K562 (cell line): ENCODE data around the gene FOXP4. TPM values are rescaled to one million over a fixed set of nuclear protein-coding genes. Genes with fewer than 3 reads are reported as not detected.

Experiments used
- ATAC-seq: fragments of 200-7000 bp; cut with Tn5 transposase; 3 replicates; pipeline ENCODE4 v1.9.1; 2020; ENCODE audit warnings: moderate library complexity
- BruUV-seq: library from RNA; stranded (reverse); fragments of 400-500 nt; replicated peaks from 2 replicates; lab custom pipeline; 2021; lab: Mats Ljungman, UMichigan
- CTCF ChIA-PET: fragments of 300-600 bp; formaldehyde crosslinking; extraction: SDS; loops from one replicate; lab custom pipeline; 2021; ENCODE audit warnings: low intra/inter-chr PET ratio; lab: Yijun Ruan, JAX
- POLR2A ChIA-PET: fragments of 300-600, 350-650 bp; sonication (Branson Sonifier 250); formaldehyde crosslinking; extraction: SDS; loops from one replicate; lab custom pipeline; 2021; ENCODE audit warnings: antibody characterized with exemption, inconsistent platforms; lab: Yijun Ruan, JAX
- DNase-seq, 4 experiments: peaks; one replicate each; pipeline versions ENCODE4 v3.0.0 to v3.0.0-alpha.2; 2011 to 2018; ENCODE audit warnings: low spot score in 3 of 4, mixed read lengths in 3 of 4; ENCODE audit errors: extremely low read depth in 1 of 4
- FAIRE-seq: peaks from 2 replicates; lab custom pipeline; 2011; peaks lifted over from hg19 to GRCh38; lab: Jason Lieb, UNC
- H2AFZ ChIP-seq: 2 replicates; pipeline ENCODE4 v1.6.0; 2011; ENCODE audit warnings: low read depth, low read length, control low read depth, inconsistent platforms
- H3K27ac ChIP-seq: fragments of 200-600 bp; 3 replicates; pipeline ENCODE4 v1.8.0; 2011; ENCODE audit warnings: low read depth, mild to moderate bottlenecking, control low read depth, inconsistent platforms, low read length, moderate library complexity, mixed read lengths; ENCODE audit errors: extremely low read depth
- H3K27me3 ChIP-seq, 2 experiments: fragments of 300-600 bp in 1 of 2; 2 replicates in 1 of 2; 3 replicates in 1 of 2; pipeline versions ENCODE4 v1.6.0 to v1.8.0; 2011; ENCODE audit warnings: inconsistent platforms in 2 of 2, low read length in 2 of 2, mild to moderate bottlenecking in 1 of 2, mixed read lengths in 1 of 2, moderate library complexity in 1 of 2; ENCODE audit not compliant: control insufficient read depth in 2 of 2, insufficient read depth in 2 of 2
- H3K36me3 ChIP-seq: fragments of 300-600 bp; 3 replicates; pipeline ENCODE4 v1.8.0; 2011; ENCODE audit warnings: mild to moderate bottlenecking, low read length, inconsistent platforms; ENCODE audit not compliant: control insufficient read depth, insufficient read depth
- H3K4me1 ChIP-seq, 2 experiments: fragments of 200-600 bp in 1 of 2; replicated peaks in 1 of 2; 2 replicates in 1 of 2; 3 replicates in 1 of 2; pipeline versions ENCODE4 v1.5.1 to v1.8.0; 2011; ENCODE audit warnings: inconsistent platforms in 2 of 2, low read length in 2 of 2, mild to moderate bottlenecking in 1 of 2, mixed read lengths in 1 of 2, moderate library complexity in 1 of 2; ENCODE audit not compliant: control insufficient read depth in 2 of 2, insufficient read depth in 2 of 2
- H3K4me2 ChIP-seq: 2 replicates; pipeline ENCODE4 v1.6.1; 2011; ENCODE audit warnings: low read length, control low read depth, inconsistent platforms, mixed read lengths; ENCODE audit not compliant: insufficient read depth
- H3K4me3 ChIP-seq: fragments of 200-600 bp; sonication (generic), shearing (Covaris generic); 2 replicates; pipeline ENCODE4 v1.5.1; 2016; ENCODE audit warnings: control low read depth, inconsistent platforms
- H3K79me2 ChIP-seq: fragments of 200-600 bp; 3 replicates; pipeline ENCODE4 v1.8.0; 2011; ENCODE audit warnings: low read length, inconsistent platforms; ENCODE audit not compliant: control insufficient read depth, insufficient read depth
- H3K9ac ChIP-seq, 2 experiments: 2 replicates each; pipeline versions ENCODE4 v1.6.0 to v1.6.1; 2011; ENCODE audit warnings: low read depth in 2 of 2, low read length in 2 of 2, control low read depth in 1 of 2, inconsistent platforms in 1 of 2, mild to moderate bottlenecking in 1 of 2, mixed read lengths in 1 of 2; ENCODE audit not compliant: insufficient read depth in 1 of 2
- H3K9me1 ChIP-seq: one replicate; pipeline ENCODE4 v1.6.0; 2011; ENCODE audit warnings: inconsistent platforms, mild to moderate bottlenecking, low read length, moderate library complexity; ENCODE audit not compliant: control insufficient read depth, insufficient read depth
- H3K9me3 ChIP-seq: replicated peaks from 2 replicates; pipeline ENCODE4 v1.5.1; 2011; ENCODE audit warnings: low read depth, low read length, inconsistent platforms; ENCODE audit not compliant: control insufficient read depth, insufficient read depth
- H4K20me1 ChIP-seq: replicated peaks from 2 replicates; pipeline ENCODE4 v1.6.1; 2011; ENCODE audit warnings: low read length, inconsistent platforms, mixed read lengths; ENCODE audit not compliant: control insufficient read depth, insufficient read depth
- HDAC2 ChIP-seq: fragments of 450-650 bp; IDR thresholded peaks from 2 replicates; pipeline ENCODE4 v1.6.1; 2016; ENCODE audit warnings: mild to moderate bottlenecking
- HMG20A ChIP-seq: fragments of 450-650 bp; formaldehyde crosslinking; conservative IDR thresholded peaks from 2 replicates; pipeline ENCODE4 v1.4.0; 2020; ENCODE audit warnings: mild to moderate bottlenecking, mixed read lengths
- JUND ChIP-seq, 2 experiments: IDR thresholded peaks; 2 replicates in 1 of 2; 3 replicates in 1 of 2; pipeline ENCODE4 v1.6.1; 2011; ENCODE audit warnings: borderline replicate concordance in 2 of 2, low read depth in 2 of 2, low read length in 2 of 2, improper control_type of control experiment in 1 of 2, missing biosample characterization in 1 of 2, missing genetic modification characterization in 1 of 2, missing genetic modification reagents in 1 of 2
- SIN3A ChIP-seq, 2 experiments: fragments of 150-350 bp in 1 of 2; IDR thresholded peaks; 2 replicates each; pipeline ENCODE4 v1.6.1; 2011 to 2016; ENCODE audit warnings: borderline replicate concordance in 2 of 2, low read depth in 2 of 2, low read length in 2 of 2, mild to moderate bottlenecking in 2 of 2, moderate library complexity in 2 of 2; ENCODE audit not compliant: control insufficient read depth in 1 of 2
- TRIM24 ChIP-seq, 2 experiments: fragments of 450-650 bp; IDR thresholded peaks; 2 replicates each; pipeline ENCODE4 v1.6.1; 2016
- ZNF717 ChIP-seq: fragments of 250-450 bp; sonication (Bioruptor Pico); IDR thresholded peaks from 2 replicates; pipeline ENCODE4 v1.5.0; 2021
- ZNF79 ChIP-seq: fragments of 250-450 bp; sonication (Bioruptor Pico); IDR thresholded peaks from 2 replicates; pipeline ENCODE4 v1.4.0; 2020; ENCODE audit warnings: low read depth, mild to moderate bottlenecking, moderate library complexity
- WGBS: fragments of 100-300 bp; shearing (Covaris generic); methylation state at CpG from one replicate; pipeline ENCODE4 v1.1.6; 2016; ENCODE audit warnings: low coverage, mixed read lengths; ENCODE audit not compliant: insufficient coverage; ENCODE audit errors: missing lambda C conversion rate; 5-methylcytosine and 5-hydroxymethylcytosine counted together
- in situ Hi-C: fragments of 300-500 bp; cut with MboI; formaldehyde crosslinking; loops from 4 replicates; pipeline ENCODE4 v1.15.0; 2018; ENCODE audit warnings: inconsistent platforms, mixed read lengths
- intact Hi-C: fragments of 100-400 bp; cut with micrococcal nuclease; formaldehyde crosslinking; loops from 2 replicates; pipeline ENCODE4 v1.14.2; 2022
- polyA plus RNA-seq, 8 experiments: library from polyadenylated mRNA; depleted of rRNA in 4 of 8; stranded (reverse) in 5 of 8; unstranded in 3 of 8; fragments of >200 nt; fragmentation: Nextera tagmentation in 2 of 8; fragmentation: Illumina TruSeq in 1 of 8; extraction: Ambion mirVana in 2 of 8; extraction: Trizol in 1 of 8; gene quantifications; 2 replicates each; pipeline versions ENCODE4 v1.2.1 to v1.2.3, GENCODE V29; 2011 to 2014; ENCODE audit warnings: inconsistent platforms in 1 of 8, missing spikeins in 1 of 8
- total RNA-seq, 7 experiments: library from RNA; depleted of rRNA in 6 of 7; stranded (reverse); fragments of >200 nt in 6 of 7; fragmentation: Illumina TruSeq in 2 of 7; extraction: Trizol in 2 of 7; gene quantifications; 2 replicates each; pipeline versions ENCODE4 v1.2.1 to v1.2.3, GENCODE V29; 2011 to 2021; ENCODE audit warnings: low replicate concordance in 1 of 7
- TF ChIP-seq, protein P1 (sequence below): IDR thresholded peaks from 3 replicates; pipeline ENCODE4 v1.6.1; 2011; ENCODE audit warnings: borderline replicate concordance, mild to moderate bottlenecking, moderate library complexity; ENCODE audit not compliant: insufficient read length; ENCODE audit errors: extremely low read depth
- TF ChIP-seq, protein P2 (sequence below): fragments of 250-450 bp; sonication (Bioruptor Pico); IDR thresholded peaks from 2 replicates; pipeline ENCODE4 v1.8.0; 2022; ENCODE audit warnings: moderate library complexity, mild to moderate bottlenecking, inconsistent platforms

FOXP4 gene
- total and polyA plus RNA-seq, 9 of the 15 experiments (the other 6 are each of a cell fraction or from before 2014, with no cell fraction given), result 0.11 to 29.4 (median 2.3) TPM

DNA sequence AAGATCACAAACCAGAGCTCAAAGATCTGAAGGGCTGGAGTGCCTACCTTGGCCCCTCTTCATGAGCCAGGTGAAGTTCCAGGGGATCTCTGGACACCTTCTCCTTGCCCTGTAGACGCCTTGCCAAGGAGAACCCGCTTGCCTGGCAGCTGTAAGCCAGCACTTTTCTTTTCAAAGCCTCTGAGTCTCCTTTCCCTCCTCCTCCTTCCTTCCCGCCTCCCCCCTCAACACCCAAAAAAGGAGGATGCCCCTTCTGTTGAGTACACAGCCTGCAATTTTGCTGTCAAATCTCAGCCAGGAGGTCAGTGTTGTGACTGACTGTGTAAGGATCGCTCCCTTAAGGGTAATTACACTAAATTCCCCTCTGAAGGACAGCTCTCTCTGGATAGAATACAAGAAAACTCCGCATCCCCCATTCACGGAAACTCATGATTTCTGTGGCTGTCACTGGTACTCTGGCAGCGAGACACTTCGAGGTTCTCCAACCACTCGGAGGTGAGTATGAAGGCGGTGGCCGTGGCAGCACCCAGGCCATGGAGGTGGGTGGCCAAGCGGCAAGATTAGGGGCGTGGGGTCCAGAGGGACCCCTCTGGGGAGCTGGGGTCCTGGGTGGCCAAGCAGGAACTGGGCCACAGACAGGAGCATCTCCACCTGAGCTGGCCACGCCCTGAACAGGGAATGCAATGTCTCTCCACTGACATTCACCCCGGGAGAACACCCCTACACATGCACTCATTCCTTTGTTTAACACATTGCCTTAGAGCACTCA is 23.2 kb upstream of the FOXP4 start:
- POLR2A ChIA-PET, result no interaction called here
- Histone ChIP-seq H3K79me2 (no peaks in the 10 kb centered on the region), H2AFZ (no peak overlapping the region), H4K20me1 (peaks cover 16% of the 10 kb centered on the region), H3K4me2 (no peak overlapping the region), H3K4me1 (peaks cover 0 to 3% of the 10 kb centered on the region in 2 experiments; a peak in 2 of 5 replicates)
- WGBS, result 21% methylated on average over 15 of the region's 15 CpGs
- FAIRE-seq (no peak), ATAC-seq (no peak)
- in situ Hi-C loops (no loop called here), intact Hi-C loops (no loop called here)
- TF ChIP-seq HMG20A (CRISPR knock-in tag), result no peak
- no peak for TF ChIP-seq ZNF717
- TF ChIP-seq, protein P1, sequence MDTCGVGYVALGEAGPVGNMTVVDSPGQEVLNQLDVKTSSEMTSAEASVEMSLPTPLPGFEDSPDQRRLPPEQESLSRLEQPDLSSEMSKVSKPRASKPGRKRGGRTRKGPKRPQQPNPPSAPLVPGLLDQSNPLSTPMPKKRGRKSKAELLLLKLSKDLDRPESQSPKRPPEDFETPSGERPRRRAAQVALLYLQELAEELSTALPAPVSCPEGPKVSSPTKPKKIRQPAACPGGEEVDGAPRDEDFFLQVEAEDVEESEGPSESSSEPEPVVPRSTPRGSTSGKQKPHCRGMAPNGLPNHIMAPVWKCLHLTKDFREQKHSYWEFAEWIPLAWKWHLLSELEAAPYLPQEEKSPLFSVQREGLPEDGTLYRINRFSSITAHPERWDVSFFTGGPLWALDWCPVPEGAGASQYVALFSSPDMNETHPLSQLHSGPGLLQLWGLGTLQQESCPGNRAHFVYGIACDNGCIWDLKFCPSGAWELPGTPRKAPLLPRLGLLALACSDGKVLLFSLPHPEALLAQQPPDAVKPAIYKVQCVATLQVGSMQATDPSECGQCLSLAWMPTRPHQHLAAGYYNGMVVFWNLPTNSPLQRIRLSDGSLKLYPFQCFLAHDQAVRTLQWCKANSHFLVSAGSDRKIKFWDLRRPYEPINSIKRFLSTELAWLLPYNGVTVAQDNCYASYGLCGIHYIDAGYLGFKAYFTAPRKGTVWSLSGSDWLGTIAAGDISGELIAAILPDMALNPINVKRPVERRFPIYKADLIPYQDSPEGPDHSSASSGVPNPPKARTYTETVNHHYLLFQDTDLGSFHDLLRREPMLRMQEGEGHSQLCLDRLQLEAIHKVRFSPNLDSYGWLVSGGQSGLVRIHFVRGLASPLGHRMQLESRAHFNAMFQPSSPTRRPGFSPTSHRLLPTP, result no peak
- TF ChIP-seq ZNF79, result no peak
- TF ChIP-seq, protein P2, sequence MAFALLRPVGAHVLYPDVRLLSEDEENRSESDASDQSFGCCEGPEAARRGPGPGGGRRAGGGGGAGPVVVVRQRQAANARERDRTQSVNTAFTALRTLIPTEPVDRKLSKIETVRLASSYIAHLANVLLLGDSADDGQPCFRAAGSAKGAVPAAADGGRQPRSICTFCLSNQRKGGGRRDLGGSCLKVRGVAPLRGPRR (CRISPR knock-in tag), result no peak
- no peak for TF ChIP-seq JUND (IDR thresholded peaks at IDR 0.05; ENCODE audit: borderline replicate concordance, low read depth, low read length)
- no peak for TF ChIP-seq JUND (tag; IDR thresholded peaks at IDR 0.05; ENCODE audit: borderline replicate concordance, low read depth, low read length)
- TF ChIP-seq TRIM24 (IDR thresholded peaks at IDR 0.05), result no peak
- no peak for TF ChIP-seq HDAC2
- no peak for TF ChIP-seq SIN3A (IDR thresholded peaks at IDR 0.05; ENCODE audit: borderline replicate concordance in 2 of 2, control insufficient read depth in 1 of 2, low read depth in 2 of 2, low read length in 2 of 2)
- TF ChIP-seq, all 486 proteins: peak for 0
- Histone ChIP-seq H3K4me3 (no peak overlapping the region), H3K27me3 (peaks cover 15 to 18% of the 10 kb centered on the region in 2 experiments; a peak in 4 of 5 replicates), H3K9me1 (no peaks in the 10 kb centered on the region), H3K9me3 (no peaks in the 10 kb centered on the region), H3K36me3 (no peaks in the 10 kb centered on the region), H3K9ac (no peak overlapping the region; a peak in 1 of 4 replicates), H3K27ac (no peak overlapping the region)
- CTCF ChIA-PET, result no interaction called here
- no peak for DNase-seq
- BruUV-seq, result no TSS peak
